Glomerular endothelial cell (primary cell): ENCODE results near the gene HERC2. TPM values are rescaled to one million over a fixed set of nuclear protein-coding genes. Genes with fewer than 3 reads are reported as not detected.

Experiments used
- DNase-seq: peaks from one replicate; pipeline ENCODE4 v3.0.0-alpha.2; 2011; ENCODE audit warnings: low read depth, low spot score; ENCODE audit errors: extremely low read depth
- total RNA-seq: library from RNA; depleted of rRNA; stranded (reverse); fragments of >200 nt; gene quantifications from 2 replicates; pipeline ENCODE4 v1.2.3, GENCODE V29; 2015

The HERC2 gene
- total RNA-seq, 1 donor from 2014 or later, result 68.9 TPM

DNA sequence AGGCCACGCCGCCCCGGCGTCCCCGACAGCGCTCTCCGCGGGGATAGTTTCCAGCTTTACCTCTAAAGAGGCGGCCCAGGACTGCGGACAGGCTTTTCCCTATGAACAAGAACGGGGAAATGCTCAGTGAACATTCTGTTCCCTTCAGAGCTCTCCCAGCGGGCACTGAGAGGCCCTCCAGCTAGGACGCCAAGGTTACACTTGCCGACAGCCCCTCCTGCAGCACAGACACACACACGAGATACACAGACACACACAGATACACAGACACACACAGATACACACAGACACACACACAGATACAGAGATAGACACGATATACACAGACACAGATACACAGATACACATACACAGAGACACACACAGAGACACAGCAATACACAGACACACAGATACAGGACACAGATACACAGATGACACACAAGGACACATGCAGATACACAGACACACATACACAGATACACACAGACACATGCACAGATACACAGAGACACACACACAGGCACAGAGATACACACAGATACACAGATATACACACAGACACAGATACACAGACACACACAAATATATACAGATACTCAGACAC is 222.3 kb downstream of the HERC2 start:
- DNase-seq, result no peak

- no peak for DNase-seq
Observed at GRCh38 chr15:28098766-28099554, 223.0 kb downstream of the HERC2 start, which contains the start of gene OCA2. Gene OCA2 (minus strand): TSS chr15:28099315. CDS start chr15:28081874, 17,441 bp downstream.

DNA sequence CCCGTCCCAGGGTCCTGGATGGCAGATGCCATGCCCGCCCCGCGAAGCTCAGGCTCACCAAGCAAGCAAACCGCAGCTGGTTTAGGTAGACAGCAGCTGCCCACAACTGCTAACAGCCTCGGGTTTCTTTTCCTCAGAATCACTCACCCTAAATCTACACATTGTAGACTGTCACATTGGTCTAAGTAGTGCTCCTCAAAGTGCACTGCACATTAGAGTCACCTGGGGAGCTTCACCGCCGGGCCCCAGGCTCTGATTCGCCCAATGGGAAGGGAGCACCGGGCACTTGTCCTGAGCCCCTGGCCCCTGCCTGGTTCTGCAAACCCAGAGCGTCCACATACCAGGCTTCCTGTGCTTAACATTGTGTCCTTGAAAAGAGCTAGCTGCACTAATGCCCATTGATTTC is 223.6 kb downstream of the HERC2 start:
- no peak for DNase-seq

GRCh38 chr15:28097656-28098359 is 224.2 kb downstream of the HERC2 start:
- no peak for DNase-seq

DNA sequence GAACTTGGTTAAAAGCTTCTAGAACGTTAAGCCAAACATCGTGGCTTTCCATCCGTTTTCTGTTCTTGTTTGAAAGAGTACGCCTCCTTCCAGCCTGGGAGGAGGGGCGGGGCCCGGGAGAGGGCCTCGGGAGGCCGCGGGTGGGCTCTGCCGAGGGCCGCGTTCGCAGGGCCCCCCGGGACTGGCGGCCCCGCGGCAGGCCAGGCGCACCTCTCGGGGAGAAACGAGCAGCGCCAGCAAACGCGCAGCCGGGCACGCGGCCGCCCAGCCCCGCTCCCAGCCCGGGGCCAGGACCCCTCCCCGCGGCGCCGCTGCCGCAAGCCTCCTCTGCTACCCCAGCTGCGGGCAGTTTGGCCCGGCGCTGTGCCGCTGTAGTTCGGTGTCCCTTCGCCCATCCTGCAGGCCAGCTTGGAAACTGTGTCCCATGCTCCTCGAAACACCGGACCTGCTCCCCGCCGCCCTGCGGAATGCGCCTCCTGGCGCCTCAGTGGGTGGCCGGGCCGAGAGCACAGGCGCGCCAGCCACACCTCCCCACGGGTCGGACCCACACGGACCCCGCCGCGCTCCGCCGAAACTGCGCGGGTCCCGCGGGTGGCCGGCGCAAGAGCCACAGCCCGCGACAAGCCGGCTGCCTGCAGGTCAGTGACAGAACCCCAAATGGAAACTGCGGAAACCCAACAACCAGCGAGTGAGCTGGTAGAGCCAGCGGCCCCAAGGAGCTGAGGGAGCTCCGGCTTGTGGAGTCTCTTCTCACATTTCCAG is 225.1 kb downstream of the HERC2 start:
- DNase-seq, result no peak

DNA sequence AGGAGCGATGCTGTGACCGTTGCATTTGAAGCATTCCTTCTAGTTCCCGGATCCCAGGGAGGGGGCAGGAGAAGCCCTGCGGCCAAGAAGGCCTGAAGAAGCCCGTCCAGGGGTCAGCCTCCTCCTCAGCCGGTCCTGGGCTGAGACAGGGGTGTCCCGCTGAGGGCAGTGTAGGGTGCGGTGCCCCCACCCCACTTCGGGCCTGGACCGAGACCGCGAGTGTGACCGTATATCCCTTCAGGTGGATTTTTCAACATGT is 225.6 kb downstream of the HERC2 start:
- DNase-seq, result no peak

- no peak for DNase-seq
Observed at GRCh38 chr15:28094732-28095521, 227.1 kb downstream of the HERC2 start.

DNA sequence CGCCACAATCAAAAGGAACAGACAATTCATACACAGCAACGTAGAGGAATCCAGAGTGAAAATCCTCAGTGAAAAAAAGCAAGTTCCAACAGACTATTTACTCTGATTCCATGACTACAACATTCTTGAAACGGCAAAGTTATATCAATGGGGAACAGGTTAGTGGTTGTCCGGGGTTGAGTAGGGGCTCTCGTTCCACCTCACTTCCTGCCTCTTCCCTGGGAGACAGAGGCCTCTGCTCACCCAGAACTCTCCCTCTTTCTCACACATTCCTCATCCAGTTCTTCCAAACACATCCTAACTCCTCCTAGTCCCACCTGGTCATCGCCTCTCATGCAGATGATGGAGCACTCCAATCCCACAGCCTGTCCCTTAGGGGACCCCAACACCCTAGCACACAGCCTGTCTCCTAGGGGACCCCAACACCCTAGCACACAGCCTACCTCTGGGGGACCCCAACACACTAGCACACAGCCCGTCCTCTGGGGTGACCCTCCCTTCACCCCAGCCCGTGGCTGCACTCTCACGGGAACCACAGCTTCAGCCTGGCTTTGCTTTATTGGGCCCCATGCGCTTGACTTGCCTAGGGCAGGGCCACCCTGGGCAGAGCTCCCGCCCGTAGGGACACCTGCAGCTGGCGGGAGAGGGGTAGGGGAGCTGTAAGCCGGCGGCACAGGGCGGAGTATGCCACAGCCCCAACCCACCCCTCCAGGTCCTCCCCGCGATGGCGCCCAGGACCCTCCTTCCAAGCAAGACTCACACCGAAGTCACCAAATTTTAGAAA is 228.0 kb downstream of the HERC2 start:
- DNase-seq, result no peak

DNA sequence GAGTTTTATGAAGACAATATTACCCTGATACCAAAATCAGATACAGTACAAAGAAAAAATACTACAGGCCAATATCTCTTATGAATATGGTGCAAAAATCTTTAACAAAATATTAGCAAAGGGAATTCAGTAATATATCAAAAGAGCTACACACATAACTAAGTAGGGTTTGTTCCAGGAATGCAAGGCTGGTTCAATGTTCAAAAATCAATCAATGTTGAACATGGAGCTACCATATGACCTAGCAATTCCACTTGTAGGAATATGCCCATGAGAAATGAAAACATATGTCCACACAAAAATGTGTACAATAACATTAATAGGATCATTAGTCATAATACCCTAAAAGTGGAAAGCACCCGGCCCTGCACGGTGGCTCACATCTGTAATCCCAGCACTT is 230.7 kb downstream of the HERC2 start:
- no peak for DNase-seq

GRCh38 chr15:28086175-28086703 is 235.7 kb downstream of the HERC2 start:
- no peak for DNase-seq

- DNase-seq, result no peak
Observed at GRCh38 chr15:28085489-28086174, 236.3 kb downstream of the HERC2 start.

GRCh38 chr15:28084547-28084946 is 237.4 kb downstream of the HERC2 start:
- DNase-seq, result no peak

GRCh38 chr15:28082891-28083684 is 238.9 kb downstream of the HERC2 start:
- DNase-seq, result no peak

GRCh38 chr15:28081594-28081993 is 240.4 kb downstream of the HERC2 start:
- DNase-seq, result no peak

GRCh38 chr15:28080386-28080785 is 241.6 kb downstream of the HERC2 start:
- no peak for DNase-seq

- no peak for DNase-seq
Observed at GRCh38 chr15:28079313-28079969, 242.5 kb downstream of the HERC2 start.

DNA sequence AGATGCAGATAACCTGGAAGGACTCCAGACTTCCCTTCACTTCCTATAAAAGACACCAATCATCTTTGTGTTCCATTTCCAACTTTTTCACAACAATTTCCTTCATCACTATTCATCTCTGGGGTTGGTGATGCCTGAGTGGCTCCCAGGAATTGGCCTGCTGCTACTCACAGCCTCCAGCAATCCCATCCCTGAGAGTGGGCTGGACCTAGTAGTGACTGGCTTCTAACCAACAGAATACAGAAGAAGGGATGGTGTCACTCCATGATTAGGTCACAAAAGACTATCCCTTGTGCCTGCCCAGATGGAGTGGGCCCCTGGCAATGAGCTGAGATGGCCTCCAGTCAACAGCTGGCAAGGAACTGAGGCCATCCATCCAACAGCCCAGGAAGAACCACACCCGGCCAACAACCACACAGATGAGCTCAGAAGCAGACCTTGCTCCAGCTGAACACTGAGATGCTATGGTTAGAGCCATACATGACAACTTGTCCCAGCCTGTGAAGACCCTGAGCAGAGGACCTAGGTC is 243.7 kb downstream of the HERC2 start:
- no peak for DNase-seq
